CD4-positive, alpha-beta T cell treated with Interleukin-15 for 4 hours (primary cell): ENCODE data around the gene GKN1.

ENCODE experiments used
- DNase-seq: peaks from one replicate; pipeline ENCODE4 v3.0.0-alpha.2; 2020; ENCODE audit warnings: low spot score

The GKN1 gene

DNA sequence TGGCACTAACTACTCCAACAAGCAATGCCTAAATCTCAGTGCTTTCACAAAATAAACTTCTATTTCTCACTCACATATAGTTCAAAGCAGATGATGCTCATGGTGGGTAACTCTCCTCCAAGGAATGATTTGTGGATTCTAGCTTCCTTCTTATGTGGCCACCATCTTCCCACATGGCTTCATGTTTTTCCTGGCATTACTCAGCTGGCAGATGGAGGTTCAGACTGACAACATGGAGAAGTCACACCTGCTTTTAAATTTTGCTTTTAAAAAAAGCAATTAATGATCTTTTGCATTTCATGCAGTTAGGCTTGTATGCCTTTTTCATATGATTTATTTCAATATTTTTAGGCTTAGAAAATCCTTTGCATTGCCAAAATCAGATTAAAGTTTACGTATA lies 15.4 kb upstream of the GKN1 start:
- no peak for DNase-seq

DNA sequence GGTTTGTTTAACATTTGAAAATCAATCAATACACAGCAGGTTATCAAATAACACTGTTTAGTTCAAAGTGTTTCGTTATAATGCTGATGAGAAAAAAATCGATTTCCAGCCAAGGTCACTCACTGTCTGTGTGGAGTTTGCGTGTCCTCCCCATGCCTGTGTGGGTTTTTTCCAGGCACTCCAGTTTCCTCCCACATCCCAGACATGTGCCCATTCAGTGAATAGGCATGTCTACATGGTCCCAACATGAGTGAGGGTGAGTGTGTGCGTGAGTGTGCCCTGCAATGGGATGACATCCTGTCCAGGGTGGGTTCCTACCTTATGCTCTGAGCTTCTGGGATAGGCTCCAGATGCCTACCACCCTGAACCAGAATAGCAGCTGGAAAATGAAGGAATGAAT lies 13.1 kb upstream of the GKN1 start:
- DNase-seq, result no peak

DNA sequence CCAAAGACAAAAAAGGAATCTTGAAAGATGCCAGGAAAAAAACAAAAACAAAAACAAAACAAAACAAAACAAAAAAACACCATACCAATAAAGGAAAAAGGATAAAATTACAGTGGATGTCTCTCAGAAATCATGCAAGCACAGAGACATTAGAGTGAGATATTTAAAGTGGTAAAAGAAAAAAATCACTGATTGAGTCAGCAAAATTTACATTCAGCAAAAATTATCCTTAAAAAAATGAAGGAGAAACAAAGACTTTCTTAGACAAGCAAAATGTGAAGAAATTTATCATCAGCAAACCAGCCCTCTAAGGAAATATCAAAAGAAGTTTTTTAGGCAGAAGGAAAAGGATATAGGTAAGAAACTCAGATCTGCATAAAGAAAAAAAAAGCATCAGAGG lies 10.2 kb upstream of the GKN1 start:
- DNase-seq, result no peak

DNA sequence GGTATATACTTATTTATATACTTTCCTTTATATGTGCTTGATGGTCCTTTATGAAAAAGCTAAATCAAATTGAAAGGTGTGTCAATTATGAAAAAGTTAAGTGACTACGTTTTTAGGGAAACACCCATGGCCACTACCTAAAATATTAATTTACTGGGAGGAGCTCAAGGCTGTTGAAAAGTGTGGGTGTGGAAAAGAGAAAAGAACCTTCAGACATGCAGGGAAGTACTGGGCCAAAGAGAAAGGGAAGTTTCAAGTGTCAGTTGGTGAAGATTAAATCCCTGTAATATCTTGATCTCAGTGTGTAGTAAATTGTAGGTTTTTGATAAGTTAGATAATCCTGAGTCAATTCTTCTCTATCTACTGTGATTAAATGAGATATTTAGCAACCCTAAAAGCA lies 6.2 kb upstream of the GKN1 start:
- DNase-seq, result no peak

DNA sequence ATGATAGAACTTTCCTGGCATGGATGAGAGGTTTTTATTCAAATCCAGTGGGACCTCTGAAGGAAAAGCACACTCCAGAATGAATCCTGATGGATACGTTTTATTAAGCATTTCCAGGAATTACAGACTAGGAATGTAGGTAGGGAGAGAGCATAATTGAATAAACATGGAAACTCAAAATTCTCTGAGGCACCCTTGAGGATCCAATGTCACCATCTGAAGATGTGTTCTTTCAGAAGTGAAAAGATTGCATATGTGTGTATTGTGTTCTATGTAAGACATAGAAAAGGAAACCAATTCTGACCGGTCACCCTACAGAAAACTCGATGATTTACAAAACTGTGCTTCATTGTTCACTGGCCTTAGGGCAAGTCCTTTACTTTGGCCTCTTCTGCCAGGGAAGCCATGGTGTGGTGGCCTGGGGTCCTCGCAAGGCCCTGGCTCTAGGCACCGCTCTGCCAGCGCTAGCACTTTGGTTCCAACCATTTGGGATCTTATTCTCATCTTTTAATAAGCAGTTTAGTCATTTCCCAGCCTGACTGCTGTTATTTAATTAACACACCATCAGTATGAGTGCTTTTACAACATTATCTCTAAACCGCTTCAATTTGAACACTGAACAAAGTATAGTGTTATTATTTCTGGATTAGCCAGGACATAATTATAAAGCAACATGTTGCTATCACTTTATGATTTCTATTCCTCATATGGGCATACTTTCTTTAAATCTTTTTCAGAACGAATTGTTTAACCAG lies 4.5 kb upstream of the GKN1 start:
- no peak for DNase-seq

DNA sequence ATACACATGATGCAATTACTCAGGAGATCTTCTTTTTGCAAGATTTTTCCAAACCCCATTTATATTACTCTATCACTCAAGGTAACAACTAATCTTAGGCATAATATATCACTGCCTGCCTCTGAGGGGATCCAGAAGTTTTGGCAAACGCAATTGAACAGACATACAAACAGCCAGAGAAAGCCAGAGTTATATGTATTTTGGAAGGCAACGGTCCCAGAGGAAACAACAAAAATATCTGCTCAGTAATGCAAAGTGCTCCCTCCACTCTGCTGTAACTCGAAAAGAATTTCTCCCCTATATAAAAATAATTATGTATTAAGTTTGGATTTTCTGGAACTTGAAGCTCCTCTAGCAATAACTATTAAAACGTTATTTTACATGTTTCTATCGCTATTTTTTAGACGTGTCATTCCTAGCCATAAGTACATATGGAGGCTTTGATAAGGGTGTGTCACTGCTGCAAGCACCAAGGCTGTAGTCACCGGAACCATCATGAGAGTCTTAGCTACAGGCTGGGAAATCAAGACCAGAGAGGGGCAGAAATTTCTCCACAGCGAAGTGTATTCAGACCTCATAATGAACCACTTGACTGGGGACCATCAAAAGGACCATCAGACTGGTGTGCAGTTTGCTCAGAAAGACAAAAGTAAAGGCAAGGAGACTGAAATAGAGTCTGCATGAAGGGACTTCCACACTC lies 3.7 kb upstream of the GKN1 start:
- no peak for DNase-seq

DNA sequence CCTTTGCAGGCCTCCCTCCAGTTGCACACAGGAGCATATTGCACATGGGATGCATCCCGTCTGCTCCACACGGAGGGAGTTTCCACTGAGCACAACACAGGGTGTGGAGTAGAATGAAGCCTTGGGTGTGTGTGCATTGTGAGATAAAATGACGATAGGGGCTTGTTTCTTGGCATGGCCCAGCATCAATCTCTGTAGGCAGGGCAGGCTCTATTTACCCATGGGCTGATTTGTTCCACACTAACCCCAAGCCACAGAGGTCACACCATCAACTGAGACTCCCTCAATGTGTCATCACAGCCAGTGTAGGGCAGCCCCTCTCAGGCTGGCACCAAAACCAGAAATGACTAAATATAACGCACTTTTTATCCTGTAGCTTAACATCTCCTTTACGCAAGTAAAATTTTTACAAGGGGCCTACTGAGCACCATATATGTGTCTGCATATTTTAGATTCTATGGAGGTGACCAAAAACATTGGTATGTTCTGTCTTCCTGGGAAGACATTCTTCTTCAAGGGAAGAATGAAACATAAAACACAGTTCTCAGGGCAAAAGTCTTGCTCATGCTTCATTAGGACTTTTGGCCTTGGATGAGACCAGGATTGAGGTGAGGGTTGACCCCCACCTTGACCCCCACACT lies 2.7 kb upstream of the GKN1 start:
- no peak for DNase-seq

DNA sequence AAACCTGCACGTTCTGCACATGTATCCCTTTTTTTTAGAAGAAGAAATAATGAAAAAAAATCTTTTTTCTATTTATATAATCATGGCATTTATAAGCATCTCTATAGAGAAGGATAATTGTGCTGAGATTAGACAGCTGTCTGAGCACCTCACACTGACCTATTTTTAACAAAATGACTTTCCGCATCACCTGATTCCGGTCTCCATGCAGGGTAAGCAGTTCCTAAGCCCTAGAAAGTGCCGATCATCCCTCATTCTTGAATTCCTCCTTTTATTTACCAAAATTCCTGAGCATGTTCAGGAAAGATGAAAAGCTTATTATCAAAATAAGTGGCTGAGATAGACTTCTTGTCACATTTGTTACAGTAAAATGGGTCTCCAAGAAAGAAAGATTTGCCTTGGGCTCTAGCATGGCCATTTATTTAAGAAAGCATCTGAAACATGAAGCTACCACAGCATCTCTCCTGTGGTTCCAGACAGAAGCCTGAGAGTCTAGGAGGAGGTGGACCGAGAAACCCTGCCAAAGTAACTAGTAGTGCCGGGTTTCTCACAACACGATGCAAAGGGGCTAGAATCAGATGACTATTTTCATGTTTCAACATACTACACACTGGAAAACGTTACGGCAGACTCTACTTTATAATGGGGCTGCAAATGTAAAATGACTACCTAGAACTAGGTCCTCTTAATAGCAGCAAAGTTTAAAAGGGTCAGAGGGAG lies 670 bp downstream of the GKN1 start:
- DNase-seq, result no peak

DNA sequence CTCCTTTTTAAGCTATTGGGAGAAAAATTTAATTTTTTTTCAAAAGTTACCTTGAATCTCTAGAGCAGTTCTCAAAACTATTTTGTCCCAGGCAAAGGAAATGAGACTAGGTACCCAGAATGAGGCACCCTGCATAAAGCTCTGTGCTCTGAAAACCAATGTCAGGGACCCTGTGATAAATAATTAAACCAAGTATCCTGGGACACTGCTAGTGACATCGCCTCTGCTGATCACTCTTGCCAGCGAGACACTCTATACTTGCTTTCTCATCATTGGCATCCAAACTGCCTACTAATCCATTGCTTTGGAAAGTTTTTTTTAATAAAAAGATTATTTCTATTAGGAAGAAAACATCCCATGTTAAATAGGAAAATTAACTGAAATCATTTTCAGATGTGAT lies 1.4 kb downstream of the GKN1 start:
- DNase-seq, result no peak

DNA sequence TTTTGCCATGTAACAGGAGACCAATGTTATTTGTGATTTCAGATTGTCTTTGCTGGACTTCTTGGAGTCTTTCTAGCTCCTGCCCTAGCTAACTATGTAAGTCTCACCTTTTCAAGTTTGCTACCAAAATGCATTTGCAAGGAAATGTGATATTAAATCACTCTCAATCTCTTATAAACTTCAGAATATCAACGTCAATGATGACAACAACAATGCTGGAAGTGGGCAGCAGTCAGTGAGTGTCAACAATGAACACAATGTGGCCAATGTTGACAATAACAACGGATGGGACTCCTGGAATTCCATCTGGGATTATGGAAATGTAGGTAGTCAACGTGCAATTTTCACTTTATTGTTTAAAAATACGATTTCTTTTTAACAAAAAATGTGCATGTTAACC lies 3.0 kb downstream of the GKN1 start:
- no peak for DNase-seq

DNA sequence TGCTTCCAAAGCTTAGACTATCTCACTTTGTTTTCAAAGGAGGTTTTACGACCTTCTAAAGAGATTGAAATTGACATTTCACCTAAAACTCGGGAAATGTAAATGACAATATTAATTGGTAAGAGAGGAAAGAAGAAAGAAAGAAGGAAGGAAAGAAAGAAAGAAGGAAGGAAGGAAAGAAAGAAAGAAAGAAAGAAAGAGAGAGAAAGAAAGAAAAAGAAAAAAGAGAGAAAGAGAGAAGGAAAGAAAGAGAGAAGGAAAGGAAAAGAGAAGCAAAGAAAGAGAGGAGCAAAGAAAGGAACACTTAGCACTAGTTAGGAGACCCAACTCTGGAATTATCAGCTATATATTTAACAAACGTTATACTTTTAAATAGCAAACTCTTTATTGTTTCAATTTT lies 3.7 kb downstream of the GKN1 start:
- DNase-seq, result no peak

DNA sequence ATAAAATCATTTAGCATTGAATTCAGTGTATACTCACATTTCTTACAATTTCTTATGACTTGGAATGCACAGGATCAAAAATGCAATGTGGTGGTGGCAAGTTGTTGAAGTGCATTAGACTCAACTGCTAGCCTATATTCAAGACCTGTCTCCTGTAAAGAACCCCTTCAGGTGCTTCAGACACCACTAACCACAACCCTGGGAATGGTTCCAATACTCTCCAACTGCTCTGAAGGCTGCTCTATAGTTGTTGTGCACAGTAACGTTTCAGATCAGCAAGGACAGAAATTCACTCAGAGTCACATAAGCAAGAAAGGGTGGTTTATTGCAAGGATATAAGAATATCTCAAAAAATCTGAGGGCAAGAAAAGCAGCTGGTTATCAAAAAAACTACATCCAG lies 6.5 kb downstream of the GKN1 start:
- DNase-seq, result no peak

DNA sequence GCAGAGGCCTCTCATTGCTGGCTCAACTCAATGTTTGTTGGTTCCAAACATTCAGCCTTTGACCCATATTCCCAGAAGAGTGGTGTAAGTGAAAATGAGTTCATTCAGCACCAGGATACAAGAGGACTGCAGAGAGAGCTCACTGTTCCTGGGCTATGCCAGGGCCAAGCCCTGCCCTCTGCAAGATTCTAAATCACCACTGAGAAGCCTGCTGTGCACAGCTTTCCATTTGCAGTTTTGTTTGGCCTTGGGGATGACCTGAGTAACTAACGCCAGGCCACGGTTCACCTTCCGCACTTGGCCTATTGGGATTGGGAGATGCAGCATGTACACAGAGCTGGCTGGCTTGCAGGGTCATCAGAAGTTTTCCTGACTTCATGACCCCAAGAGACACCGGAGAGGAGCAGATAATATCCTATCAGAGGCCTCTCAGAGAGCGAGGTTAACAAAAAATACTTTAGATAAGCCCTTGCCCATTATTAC lies 12.6 kb downstream of the GKN1 start:
- no peak for DNase-seq

DNA sequence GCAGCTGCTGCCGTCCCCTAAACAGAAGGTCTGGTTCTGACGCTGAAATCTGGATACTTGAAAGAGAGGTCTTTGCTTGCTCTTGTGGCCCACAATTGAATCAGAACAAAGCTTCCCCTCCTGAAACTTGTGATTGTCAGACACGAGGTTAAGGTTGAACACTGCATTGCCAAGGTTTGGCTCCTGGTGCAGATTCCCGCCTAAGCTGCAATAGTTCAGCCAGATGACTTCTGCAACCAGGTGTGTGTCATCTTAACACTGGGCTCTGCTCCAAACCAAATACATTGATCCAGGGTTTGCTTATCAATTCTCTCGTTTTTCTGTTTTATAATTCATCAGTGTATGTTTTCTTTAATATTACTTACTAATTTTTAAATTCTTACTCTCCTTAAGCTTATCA lies 14.6 kb downstream of the GKN1 start:
- no peak for DNase-seq

DNA sequence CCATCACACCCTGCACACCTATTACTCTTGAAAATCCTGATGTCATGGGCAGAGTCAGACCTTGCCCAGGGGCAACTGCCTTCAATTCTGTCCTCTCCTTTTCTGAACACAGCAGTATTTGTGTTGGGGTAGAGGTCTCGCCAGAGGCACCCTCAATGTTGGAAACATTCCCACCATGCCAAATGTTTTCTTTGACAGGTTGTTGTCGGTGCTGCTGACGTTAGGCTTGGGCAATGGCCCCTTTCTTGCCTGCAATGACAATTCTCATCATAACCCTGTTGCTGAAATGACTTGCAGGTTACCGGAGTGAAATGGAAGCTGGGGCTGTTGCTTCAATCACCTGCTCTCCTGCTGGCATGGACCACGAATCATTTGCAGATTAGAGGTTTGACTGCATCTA lies 17.9 kb downstream of the GKN1 start:
- DNase-seq, result no peak

DNA sequence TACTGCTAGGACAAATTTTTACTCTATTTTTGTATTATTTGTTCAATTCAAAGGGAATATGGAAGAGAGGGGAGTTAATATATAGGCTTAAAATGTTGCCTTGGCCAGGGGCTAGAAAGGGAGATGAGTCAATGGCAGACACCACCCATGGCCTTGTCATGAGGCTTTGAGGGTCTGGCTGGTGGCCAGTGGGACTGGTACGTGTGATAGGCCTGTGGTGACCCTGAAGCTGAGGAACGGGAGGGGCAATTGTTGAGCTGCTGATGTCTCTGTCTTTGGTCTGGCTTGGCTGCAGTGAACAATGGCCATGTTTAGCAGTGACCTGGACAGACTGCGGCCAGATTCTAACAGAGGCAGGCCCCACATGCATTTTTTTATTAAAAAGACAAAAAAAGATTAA lies 18.5 kb downstream of the GKN1 start:
- DNase-seq, result no peak

DNA sequence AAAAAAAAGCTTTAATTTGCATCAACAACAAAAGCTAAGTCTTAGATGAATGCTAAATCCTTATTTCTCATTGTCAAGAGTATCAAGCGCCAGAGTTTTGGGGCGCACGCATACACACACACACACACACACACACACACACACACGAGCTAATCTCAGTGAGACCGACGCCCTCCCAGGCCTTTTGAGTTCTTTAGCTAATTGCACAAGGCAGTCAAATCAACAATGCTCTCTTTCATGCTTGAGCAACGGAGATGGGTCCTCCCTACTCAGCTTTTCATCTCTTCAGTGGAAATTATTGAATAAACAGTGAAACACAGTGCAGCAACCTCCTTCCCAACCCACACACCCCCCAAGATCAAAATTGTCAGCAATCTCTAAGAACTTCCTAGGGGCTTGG lies 19.2 kb downstream of the GKN1 start:
- no peak for DNase-seq

DNA sequence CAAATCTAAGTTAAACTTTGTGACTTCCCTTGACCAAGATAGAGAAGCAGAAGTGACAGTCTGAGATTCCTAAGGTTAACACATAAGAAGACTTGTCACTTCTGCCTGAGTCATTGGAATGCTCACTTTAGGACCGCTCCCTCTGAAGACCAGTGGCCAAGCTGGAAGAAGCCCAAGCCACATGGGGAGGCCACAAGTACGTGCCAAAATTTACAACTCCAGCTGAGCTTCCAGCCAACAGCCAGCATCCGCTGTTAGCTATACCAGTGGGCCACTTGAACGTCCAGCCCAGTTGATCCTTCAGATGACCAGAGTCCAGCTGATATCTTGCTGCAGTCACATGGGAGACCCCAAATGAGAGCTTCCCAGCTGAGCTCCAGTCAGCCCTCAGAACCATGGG lies 20.4 kb downstream of the GKN1 start:
- no peak for DNase-seq

DNA sequence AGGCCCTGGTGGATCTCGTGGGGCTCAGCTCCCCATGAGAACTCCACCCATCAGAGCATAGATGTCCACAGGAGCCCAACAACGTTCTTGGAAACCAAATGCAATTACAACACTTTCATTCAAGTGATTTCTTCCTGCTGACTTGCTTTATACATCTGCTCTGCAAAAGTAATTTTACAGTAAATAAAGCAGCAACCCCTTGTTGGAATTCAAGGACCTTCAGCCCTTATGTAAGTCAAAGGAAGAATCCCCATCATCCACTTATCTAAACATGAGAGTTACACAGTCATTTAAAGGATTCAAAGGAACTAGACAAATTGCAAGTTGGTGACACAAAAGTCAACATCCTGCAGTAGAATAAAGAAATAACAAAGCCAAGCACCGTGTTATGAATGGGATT lies 21.5 kb downstream of the GKN1 start:
- DNase-seq, result no peak

DNA sequence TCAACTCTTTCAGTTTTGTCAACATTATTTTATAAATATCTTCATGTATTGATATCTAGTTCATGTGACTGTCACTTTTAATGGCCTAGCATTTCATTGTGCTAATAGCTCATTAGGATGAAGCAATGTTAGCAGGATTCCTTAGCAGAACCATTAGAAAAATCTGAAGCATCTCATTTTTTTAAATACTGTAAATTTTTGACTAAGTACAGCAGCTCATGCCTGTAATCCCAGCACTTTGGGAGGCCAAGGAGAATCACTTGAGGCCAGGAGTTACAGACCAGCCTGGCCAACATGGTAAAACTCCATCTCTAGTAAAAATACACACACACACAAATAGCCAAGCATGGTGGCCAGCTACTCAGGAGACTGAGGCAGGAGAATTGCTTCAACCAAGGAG lies 23.0 kb downstream of the GKN1 start:
- no peak for DNase-seq

DNA sequence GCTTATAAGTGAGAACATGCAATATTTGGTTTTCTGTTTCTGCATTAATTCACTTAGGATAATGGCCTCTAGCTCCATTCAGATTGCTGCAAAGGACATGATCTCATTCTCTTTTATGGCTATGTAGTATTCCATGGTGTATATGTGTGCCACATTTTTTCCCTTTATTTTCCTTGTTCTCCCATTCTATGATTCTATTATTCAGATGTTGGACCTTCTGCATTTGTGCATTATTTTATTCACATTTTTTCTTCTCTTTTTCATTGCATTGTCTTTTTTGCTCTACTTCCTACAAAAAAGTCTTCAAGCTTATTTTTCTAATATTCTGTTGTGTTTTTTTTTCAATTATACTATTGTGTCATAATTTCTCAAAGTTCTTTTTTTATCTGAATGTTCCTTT lies 27.4 kb downstream of the GKN1 start:
- no peak for DNase-seq

DNA sequence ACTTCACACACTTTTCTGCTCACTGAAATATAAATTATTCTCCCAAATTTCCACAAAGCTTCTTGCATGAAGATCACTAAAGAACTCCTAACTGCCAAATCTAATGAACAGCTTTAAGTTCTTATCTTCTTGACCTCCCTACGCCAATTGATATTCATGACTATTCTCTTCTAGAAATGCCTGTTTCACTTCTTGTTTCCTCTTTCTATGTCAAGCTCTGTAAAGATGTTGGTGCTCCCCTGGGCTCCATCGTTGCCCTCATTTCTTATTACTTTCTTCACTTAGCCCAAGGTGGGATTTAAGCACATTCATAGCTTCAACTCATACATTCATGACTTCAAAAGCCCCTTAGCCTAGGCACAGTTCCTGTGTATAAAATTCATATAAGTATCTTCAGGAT lies 29.3 kb downstream of the GKN1 start:
- DNase-seq, result no peak

DNA sequence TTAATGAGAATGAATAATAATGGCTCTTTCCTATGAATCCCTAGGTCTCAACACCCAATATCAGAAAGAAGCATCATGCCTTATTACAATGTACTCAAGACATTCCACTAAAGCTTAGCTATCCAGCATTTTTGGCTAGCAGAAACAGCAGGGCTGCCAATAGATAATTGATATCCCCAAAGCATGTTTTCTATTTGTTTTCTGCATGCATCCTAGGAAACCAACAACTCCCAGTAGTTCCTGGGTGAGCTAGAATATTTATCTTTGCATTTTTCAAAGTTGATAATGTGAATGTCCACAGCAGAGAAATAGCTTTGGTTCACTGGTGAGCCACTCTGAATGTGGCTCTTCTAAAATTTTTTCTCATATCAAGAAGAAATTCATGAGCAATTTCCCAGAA lies 32.7 kb downstream of the GKN1 start:
- no peak for DNase-seq
